Stimulated activated naive CD4-positive, alpha-beta T cell treated with Interleukin-2 at 50 U/mL for 16 hours (primary cell): Measurements from ENCODE around the gene MAPK10.
"Not testable (repeated sequence)": the region's sequence is repeated elsewhere in the genome, so short reads cannot be mapped to it uniquely, and the experiment has no call there.

Experiments used
- DNase-seq: peaks from one replicate; lab custom pipeline; 2025; lab: John Stamatoyannopoulos, UW

The MAPK10 gene

DNA sequence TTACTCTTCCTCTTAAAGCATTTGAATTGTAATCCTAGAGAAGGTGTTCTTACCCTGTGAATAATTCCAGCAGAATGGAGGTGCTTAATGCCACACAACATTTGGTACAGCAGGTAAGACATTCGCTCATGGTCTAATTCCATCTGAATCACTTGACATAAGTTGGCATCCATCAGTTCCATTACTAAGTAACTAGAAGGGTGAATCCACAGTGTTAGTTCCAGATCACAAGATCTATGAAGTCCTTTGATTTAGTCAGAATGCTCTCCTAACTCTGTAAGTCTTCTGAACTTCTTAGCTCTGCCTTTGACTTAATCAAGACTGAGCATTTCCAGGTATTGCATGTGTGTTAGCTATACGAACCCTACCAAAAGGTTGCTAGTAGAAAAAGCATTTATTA lies 258.0 kb downstream of the MAPK10 start:
- DNase-seq, result no peak

DNA sequence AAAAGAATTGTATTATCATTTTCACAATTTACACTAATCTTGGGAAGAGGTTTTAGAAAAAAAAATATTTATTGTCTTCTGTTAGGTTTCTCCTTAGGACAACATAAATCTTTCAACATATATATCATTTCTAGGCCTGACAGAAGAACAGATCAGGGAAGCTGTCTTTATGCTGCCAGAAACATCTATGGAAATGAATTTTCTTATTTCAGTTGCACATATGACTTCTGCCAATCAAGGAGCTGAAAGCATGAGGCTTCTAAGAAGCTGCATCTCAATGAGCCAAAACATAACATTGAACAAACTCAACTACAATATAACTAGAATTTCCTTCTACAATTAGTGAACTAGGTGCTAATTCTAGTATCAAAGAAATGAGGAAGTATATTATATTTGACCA lies 258.4 kb downstream of the MAPK10 start:
- DNase-seq, result no peak

DNA sequence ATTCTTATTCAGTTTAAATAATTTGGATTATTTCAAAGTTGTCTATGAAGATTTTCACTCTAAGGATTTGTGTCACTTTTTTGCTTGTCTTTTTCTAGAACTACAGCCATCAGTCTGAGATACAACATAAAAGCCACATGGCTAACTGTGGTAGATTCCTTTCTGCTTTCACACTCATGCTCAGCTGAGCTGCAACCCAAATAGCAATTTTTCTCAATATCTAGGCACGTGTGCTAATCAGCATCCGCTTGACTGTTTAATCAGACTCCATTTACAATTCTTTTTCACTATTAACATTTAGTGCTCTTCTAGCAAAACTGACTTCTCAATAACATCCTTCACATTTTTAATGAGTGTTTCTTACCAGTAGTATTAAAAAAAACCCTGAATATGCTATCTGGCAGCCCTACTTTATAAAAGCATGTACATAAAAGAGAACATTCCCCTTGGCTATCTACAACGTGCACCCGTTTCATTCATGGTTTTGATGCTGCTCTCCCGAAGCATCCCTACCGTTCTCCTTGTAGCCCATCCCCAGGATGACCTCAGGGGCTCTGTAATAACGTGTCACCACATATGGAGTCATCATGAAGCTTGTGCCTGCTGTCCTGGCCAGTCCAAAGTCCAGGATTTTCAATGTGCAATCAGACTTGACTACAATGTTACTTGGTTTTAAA lies 259.2 kb downstream of the MAPK10 start:
- no peak for DNase-seq

DNA sequence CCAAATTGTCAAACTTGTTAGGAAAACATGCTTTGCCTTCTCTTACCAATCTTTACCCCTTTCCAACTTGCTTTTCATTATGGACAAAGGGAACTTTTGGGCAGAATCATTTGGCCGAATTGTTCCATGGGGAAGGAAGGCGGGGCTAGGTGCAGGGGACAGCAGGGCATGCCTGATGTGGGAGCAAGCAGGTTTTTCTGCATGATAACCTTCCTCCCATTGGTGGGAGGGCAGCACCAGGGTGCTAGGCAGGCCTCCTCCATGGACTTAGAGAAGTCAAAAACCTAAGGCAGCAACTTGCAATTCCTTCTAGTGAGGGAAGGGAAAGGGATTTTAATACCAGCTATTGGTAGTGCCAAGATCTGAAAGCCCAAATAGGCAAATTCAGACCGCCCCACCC lies 260.5 kb downstream of the MAPK10 start:
- no peak for DNase-seq

DNA sequence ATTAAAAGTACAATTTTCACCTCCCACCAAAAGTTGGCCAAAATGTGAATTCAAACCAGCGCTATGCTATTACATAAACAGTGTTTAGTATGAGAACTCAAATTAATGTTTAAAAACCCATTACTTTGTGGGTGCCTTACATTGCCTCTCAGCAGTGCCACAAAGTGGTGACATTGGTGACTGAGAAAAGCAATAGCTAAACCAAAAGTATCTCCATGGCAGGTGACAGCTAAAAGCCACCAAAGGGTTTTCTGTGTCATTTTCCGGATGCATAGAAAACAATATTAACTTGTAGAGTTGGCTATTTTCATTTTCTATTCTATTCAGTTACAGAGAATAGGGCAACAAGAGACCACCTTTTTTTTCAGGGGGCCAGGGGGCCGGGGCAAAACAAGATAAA lies 261.2 kb downstream of the MAPK10 start:
- DNase-seq, result no peak

DNA sequence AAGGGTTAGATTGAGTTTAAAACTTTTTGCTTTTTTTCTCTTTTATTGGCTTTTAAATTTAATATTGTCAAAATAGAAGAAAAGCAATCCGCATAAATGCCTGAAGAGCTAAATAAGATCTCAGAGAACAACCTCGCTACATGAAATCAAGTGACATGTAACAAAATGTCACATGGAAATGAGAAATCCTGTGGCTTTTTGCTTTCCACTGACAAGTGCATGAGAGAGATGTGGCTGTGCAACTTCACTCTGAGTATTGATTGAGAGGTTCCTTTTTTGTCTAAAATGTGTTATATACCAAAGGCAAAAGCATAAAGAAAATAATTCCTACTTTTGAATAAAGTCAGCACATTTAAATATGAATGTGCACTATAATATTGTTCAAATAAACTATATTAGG lies 263.5 kb downstream of the MAPK10 start:
- no peak for DNase-seq

DNA sequence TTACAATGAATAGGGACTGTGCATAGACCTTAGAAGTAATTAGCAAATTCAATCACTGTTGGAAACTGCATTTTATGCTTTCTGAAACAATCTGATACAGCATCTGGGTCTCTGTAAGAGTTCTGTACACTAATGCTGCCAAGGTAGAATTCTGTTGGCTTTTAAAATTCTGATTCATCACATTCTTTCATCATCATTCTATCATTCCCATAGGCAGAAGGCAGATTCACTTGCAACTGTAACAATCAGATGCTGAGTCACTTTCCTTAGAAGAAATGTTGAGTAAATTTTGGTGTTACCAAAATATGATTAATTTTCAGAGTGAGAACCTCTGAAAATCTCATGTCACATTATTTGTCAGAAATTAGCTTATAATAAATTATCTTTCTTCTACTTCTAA lies 267.2 kb downstream of the MAPK10 start:
- DNase-seq, result no peak

DNA sequence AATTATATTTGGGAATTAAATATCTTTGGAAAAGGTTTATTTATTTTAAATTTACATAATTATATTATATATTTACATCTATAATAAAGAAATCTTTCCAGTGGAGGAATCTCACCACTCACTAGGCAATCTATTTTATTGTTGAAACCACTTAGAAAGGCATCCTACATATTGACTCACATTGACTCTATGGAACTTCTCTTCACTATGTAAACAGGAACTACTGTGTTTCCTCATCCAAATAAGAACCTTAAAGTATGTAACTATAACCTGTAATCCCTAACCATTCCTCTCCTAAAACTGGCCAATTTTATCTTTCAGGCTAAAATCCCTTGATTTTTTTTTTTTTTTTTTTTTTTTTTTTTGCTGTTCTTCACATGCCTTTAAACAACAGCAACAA lies 268.7 kb downstream of the MAPK10 start:
- no peak for DNase-seq

DNA sequence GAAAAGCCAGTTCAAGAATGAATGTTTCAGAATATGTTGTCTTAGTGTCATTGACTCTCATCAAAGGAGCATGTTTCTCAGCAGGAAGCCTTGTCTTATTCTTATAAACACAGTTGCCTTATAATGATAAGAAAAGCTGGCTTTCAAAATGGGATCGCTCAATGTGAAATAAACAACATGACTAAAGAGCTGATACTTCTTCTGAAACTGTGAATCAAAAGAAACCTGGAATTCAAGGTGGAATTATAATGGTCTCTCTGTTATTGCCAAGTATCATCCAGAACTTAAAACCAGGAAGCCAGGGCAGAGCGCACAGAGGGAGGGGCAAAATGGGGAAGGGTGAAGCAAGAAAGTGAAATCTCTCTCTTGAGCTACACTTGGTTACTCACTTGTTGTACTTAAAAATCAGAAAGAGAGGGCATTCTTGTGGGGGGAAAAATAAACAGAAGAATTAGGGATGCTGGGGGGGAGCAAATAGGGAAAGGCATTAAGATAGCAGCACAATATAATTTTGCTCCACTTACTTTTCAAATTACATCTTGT lies 270.0 kb downstream of the MAPK10 start:
- DNase-seq, result no peak

DNA sequence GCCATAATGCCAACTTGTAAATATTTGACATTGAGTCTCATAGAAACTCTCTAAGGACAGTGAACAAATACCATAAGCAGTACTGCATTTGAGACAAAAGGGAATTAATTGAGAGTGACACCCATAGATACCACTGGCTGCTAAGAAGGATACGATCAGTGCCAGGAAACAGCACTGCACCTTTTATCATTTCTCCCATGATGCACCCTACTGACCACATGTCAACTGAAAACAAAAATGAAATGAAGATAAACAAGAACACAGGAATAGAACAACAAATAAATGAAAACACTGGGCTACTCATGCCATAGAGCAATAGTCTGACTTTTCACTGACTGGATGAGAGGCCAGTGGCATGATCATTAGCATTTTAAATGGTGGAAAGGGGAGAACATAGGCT lies 270.8 kb downstream of the MAPK10 start:
- DNase-seq, result no peak

DNA sequence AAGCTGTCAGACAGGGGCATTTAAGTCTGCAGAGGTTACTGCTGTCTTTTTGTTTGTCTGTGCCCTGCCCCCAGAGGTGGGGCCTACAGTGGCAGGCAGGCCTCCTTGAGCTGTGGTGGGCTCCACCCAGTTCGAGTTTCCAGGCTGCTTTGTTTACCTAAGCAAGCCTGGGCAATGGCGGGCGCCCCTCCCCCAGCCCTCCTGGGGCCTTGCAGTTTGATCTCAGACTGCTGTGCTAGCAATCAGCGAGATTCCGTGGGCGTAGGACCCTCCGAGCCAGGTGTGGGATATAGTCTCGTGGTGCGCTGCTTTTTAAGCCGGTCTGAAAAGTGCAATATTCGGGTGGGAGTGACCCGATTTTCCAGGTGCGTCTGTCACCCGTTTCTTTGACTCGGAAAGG lies 284.1 kb downstream of the MAPK10 start:
- not testable (repeated sequence) for DNase-seq

DNA sequence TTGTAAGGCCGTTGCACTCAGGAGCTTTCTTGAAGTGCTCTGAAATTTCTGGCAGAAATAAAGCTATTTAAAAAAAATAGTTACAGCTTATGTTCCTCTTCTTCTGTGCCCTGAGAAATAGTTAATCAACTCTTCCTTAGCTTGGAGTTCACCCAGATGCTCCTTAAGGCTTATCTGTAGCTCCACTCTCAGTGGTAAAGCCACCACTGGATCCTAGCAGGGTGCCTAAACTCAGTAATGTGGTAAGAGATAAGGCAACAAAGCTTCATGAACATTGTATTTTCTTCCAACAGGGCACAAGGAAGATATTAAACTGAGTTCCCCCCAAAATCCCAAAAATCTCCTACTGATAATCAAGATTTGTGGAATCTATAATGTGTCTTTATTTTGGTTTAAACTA lies 299.5 kb downstream of the MAPK10 start:
- no peak for DNase-seq

DNA sequence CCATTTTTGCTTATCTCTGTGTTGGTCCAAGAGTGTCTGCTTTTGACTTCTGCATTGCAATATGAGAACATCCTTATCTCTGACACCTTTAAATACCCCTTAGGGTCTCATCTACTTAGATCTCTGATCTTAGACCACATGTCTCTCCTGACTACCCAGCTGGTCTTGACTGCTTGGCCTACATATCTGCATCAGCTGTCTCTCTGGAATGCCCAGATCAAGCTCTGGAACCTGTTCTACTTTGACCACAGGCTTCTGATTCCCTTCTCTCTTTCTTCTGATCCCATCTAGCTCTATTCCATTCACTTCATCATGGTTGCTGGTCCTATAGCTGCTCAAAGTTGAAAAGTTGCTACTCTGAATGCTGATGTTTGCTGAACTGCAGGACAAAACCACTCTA lies 301.2 kb downstream of the MAPK10 start:
- no peak for DNase-seq

DNA sequence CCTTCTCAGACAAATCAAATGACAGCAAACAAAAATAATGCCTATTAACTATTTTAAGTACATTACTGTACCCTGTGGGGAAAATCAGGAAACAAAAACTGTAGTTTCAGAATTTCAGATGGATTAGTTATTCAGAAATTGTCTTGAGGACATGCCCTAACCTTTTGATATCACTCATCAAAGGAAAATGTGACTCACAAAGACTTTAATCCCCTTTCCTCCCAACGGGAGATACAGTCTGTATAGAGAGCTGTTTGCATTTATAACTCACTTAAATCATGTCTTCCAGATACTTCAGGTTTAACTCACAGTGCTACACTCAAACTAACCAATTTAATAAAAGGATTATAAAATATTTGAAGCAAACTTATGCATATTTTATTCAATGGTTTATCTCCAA lies 304.0 kb downstream of the MAPK10 start:
- no peak for DNase-seq

DNA sequence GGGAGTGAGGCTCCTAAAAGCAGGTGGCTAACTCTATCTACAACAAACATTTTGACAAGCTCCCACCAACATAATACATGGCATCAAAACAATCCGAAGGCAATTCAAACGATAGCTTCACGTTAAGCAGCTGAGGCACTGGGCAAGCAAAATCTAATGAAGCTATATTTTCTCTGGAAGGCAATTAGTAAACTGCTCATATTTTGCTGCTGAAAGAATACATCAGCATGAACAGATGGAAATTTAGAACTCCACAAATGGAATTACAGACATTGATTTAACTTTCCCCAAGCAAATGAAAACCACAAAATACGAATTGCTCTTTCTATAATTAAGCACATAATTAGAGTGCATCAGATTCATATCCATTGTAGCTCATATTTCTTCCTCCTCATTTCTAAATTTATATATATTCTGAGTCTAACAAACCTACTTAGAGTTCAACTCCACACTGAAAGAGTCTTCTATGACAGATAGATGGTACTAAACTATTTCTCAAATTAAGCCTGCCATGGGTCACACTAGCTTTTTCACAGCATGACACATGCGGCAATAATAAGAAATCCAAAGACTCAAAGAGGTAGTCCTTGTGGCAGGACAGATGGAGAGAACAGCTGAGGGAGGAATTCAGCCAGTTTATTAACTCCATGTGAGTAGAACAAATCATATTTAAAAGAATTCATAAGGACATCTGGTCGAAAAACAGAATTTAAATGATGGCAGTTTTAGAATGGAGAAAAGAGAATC lies 305.4 kb downstream of the MAPK10 start:
- no peak for DNase-seq

DNA sequence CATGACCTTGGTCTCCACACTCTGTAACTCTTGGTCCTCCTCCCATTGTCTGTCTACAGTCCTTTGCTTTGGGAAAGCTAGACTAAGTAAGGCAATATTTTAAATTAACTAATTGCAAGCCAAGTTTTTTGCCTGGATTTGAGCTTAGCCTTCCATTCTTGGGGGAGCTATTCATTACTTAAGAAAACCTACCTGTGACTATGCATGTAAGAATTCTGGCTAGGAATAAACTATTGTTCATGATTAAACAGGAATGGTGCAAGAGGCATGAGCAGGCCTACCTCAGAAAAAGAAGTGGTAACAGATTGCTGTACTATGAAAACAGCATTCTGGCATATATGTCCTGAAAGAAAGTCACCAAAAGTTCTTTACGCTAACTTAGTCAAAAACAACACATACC lies 309.4 kb downstream of the MAPK10 start:
- DNase-seq, result no peak

DNA sequence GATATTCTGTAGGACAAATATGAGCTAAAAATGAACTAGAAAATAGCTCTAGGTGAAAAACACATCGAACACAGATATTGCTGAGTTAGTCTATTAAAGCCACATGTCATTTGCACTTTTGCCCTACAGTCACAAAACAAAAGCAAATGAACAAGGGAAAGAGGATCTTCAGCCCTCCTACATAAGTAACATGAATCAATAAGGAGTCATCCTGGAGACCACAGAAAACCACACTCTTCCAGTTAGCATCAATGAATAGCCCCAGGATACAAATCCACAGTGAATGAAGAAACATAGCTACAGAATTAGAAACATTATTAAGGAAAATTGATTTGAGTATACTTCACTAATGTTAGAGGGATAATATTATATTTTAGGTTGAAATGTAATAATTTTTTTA lies 311.4 kb downstream of the MAPK10 start:
- DNase-seq, result no peak

DNA sequence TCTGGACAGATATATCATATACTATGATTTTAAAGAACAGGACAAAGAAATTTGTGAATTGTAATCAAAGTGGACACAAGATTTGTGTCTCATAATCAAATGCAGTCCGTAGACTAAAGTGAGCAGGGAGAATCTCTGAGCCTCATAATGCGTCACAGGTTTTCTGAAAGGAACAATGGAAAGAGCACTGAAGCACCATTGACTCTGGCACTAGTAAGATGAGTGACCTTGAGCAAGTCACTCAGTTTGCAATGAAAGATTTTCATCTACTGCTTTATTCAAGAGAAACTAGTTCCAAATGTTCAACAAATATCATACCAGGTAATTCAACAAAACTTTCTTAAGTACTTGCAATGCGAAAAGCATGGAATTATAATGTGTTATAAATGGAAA lies 315.3 kb downstream of the MAPK10 start:
- no peak for DNase-seq

DNA sequence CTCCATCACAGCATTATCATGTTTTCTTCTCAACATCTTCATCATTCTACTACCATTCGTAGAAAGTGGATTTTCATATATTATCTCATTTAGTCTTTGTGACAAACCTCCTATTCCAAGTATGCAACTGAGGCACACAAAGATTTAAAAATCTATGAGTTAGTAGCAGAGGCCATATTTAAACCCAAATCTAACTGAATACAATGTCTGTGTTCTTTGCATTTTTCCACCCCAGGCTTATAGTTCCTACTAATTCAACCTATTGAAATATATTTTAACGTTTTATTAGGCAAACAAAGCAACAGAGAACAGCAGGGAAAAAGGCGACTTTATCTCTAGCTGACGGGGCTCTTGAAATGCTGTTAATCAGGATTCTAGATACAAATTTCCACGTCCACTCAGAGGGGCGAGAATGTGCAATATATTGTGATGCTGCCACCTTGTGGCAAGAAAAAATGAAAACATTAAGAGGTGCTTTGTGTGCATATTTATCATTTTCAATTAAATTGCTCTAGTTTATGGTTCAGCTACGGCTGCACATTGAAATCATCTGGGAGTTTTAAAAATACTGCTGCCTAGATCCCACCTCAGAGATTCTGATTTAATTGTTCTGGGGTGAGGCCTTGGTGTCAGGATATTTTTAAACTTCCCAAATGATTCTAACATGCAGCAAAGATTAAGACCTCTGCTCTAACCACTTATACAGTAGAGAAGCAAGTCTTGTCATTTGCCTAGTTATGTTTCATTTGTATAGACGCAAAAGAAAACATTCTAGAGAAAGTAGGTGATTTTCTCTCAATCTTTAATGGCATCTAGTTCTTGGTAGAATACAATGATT lies 315.9 kb downstream of the MAPK10 start:
- no peak for DNase-seq

DNA sequence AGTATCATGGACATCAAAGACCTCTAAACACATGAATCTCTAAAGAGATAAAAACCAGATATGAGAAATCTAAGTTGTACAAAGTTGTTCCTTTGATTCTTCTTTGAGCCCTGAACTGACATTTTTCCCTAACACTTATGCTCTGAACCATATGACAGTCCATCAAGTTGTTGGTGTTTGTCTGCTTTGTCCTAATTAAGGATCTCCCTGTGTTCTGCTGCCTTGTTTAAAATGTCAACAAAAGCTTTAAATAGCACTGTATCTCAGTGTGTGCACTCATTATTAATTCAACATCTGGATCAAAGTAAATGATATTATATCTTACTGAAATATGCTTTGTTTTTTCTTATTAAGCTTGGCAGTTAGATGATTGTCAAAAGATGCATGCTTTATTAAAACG lies 321.8 kb downstream of the MAPK10 start:
- DNase-seq, result no peak

DNA sequence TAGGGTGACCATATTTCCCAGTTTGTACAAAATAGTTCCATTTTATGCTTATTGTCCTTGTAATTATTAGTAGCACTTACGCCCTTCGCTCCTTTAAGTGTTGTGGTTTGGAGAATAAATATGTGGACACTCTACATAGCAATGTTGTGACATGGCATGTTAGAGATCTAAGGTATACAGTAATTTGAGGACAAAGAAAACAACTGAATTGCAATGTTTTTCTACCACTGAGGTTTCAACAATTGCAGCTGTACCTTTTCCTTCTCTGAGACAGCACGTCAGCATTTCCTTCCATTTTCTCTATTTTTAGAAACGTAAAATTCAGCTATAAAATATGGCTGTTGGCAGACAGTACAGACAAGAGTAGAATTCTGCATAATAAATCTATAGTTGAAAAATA lies 323.1 kb downstream of the MAPK10 start:
- no peak for DNase-seq

DNA sequence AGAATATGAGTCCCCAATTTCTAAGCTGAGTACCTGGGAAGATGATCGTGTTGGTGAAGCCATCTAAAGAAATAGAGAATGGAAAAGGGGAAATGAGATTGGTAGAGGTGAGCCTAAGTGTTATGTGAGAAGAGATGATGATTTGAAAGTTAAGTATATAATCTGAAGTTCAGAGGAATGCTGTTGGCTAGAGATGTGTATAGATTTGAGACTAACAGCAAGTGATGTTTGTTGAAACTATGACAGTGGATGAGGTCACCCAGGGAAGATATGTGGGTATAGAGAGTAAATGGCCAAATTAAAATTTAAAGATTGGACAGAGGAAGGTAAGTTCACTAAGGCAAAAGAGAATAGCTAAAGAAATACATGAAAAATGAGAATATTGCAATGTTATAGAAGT lies 324.2 kb downstream of the MAPK10 start:
- no peak for DNase-seq

DNA sequence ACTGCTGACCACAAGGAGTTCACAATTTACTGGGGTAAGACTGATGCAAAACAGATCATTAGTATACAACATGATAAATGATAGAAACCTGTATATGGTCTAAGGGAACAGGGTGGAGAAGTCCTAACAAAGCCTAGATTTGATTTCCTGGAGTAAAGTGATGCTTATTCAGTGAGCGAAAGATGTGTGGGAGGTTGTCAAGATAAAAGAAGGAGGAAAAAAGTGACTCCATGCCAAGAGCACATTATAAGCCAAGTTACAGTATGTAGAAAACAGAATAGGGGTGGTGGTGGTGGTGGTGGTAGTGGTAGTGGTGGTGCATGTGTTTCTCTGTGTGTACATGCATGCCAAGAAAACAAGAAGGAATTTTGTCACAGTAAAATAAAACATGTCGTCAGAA lies 325.2 kb downstream of the MAPK10 start:
- no peak for DNase-seq
